SU-DHL-6 (cell line): Measurements from ENCODE around the gene KLHL29.

ENCODE experiments used
- EZH2phosphoT487 ChIP-seq: fragments of 200-600 bp; sonication (generic), shearing (Covaris generic); conservative IDR thresholded peaks from 2 replicates; pipeline ENCODE4 v1.6.1; 2018; ENCODE audit warnings: mild to moderate bottlenecking, antibody characterized with exemption, low read length, moderate library complexity, mixed read lengths
- TF ChIP-seq, protein P1 (sequence below): fragments of 200-600 bp; sonication (generic); IDR thresholded peaks from one replicate; pipeline ENCODE4 v1.5.1; 2017; ENCODE audit warnings: antibody characterized with exemption, mild to moderate bottlenecking, low read length, moderate library complexity; ENCODE audit not compliant: insufficient read depth, poor library complexity, severe bottlenecking

DNA sequence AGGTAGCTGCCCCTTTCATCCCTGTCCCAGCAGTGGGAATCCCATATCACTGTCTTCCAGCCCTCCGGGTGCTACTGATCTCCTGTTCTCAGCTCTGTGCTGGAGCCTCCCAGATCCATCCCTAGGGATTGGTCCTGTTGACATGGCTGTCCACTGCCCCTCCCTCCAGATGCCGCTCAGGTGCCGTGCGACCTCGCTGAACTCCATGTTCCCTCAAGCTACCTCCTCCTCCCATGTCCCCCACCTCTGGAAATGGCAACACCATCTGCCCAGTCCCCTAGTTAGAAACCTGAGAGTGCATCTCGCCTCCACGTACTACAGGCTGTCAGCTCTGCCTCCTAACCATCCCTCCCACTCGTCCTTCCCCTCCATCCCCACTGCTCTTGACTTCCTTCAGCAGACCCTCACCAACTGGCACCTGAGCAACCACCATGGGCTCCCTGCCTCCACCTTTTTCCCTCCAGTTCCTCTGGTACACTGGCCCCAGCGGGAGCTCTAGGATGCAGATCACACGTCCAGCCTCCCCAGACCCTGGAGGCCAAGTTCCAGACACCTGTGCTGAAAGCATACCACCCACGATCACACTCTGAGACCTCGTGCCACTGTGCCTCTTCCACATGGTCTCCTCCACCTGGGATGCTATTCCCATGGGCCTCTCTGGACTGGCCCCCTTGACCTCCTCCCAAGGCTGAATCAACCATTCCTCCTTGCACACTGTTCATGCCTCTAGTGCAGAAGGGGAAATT is 106.8 kb downstream of the KLHL29 start:
- TF ChIP-seq, protein P1, sequence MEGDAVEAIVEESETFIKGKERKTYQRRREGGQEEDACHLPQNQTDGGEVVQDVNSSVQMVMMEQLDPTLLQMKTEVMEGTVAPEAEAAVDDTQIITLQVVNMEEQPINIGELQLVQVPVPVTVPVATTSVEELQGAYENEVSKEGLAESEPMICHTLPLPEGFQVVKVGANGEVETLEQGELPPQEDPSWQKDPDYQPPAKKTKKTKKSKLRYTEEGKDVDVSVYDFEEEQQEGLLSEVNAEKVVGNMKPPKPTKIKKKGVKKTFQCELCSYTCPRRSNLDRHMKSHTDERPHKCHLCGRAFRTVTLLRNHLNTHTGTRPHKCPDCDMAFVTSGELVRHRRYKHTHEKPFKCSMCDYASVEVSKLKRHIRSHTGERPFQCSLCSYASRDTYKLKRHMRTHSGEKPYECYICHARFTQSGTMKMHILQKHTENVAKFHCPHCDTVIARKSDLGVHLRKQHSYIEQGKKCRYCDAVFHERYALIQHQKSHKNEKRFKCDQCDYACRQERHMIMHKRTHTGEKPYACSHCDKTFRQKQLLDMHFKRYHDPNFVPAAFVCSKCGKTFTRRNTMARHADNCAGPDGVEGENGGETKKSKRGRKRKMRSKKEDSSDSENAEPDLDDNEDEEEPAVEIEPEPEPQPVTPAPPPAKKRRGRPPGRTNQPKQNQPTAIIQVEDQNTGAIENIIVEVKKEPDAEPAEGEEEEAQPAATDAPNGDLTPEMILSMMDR, result no peak
- TF ChIP-seq EZH2phosphoT487, result no peak
